ENCODE results near the gene HMCN2.

- TF ChIP-seq RAD21 (IDR thresholded peaks at IDR 0.05; ENCODE audit: low read length) (no peak), POLR2A (IDR thresholded peaks at IDR 0.05; ENCODE audit: low read depth, low read length) (no peak), FOS (IDR thresholded peaks at IDR 0.05; ENCODE audit: low read depth, low read length) (no peak), CTCF (conservative IDR thresholded peaks at IDR 0.05; ENCODE audit: low read depth, low read length) (no peak), NFE2L2 (IDR thresholded peaks at IDR 0.05; ENCODE audit: low read depth, low read length) (no peak), ELK1 (IDR thresholded peaks at IDR 0.05; ENCODE audit: borderline replicate concordance, low read depth, low read length) (no peak), USF2 (IDR thresholded peaks at IDR 0.05; ENCODE audit: low read depth, low read length) (no peak), RFX5 (IDR thresholded peaks at IDR 0.05; ENCODE audit: low read depth, low read length) (no peak), CEBPB (IDR thresholded peaks at IDR 0.05; ENCODE audit: low read depth, low read length) (no peak), BHLHE40 (IDR thresholded peaks at IDR 0.05; ENCODE audit: low read depth, low read length) (no peak), SMC3 (IDR thresholded peaks at IDR 0.05; ENCODE audit: low read depth, low read length) (no peak), MAZ (IDR thresholded peaks at IDR 0.05; ENCODE audit: borderline replicate concordance, low read depth, low read length) (no peak)
Measured at GRCh38 chr9:130387398-130387797, 121.8 kb downstream of the HMCN2 start.
